Nephron progenitor cell (in vitro differentiated cells): ENCODE results near the gene ATL2.
A peak's percentile ranks its signal among the peaks of the same experiment; 100 is the strongest.

Experiments used
- DNase-seq: peaks from one replicate; pipeline ENCODE4 v3.0.0; 2021
- H3K27ac Mint-ChIP-seq: 2 replicates; pipeline ENCODE4 v1.8.0; 2021; ENCODE audit warnings: mild to moderate bottlenecking, moderate library complexity, mixed read lengths
- H3K27me3 Mint-ChIP-seq: 2 replicates; pipeline ENCODE4 v1.8.0; 2021; ENCODE audit warnings: mild to moderate bottlenecking, low read depth, mixed read lengths; ENCODE audit not compliant: poor library complexity
- H3K36me3 Mint-ChIP-seq: 2 replicates; pipeline ENCODE4 v1.8.0; 2021; ENCODE audit warnings: low read depth, mixed read lengths
- H3K4me1 Mint-ChIP-seq: 2 replicates; pipeline ENCODE4 v1.8.0; 2021; ENCODE audit warnings: mixed read lengths
- H3K4me3 Mint-ChIP-seq: 2 replicates; pipeline ENCODE4 v1.8.0; 2021; ENCODE audit warnings: mild to moderate bottlenecking, moderate library complexity, mixed read lengths
- H3K9me3 Mint-ChIP-seq: 2 replicates; pipeline ENCODE4 v1.8.0; 2021; ENCODE audit warnings: mild to moderate bottlenecking, moderate library complexity, mixed read lengths
- TF ChIP-seq, protein P1 (sequence below): fragments of 200-600 bp; sonication (generic); IDR thresholded peaks from 2 replicates; pipeline ENCODE4 v1.5.0; 2021; ENCODE audit warnings: antibody characterized with exemption

The ATL2 gene

DNA sequence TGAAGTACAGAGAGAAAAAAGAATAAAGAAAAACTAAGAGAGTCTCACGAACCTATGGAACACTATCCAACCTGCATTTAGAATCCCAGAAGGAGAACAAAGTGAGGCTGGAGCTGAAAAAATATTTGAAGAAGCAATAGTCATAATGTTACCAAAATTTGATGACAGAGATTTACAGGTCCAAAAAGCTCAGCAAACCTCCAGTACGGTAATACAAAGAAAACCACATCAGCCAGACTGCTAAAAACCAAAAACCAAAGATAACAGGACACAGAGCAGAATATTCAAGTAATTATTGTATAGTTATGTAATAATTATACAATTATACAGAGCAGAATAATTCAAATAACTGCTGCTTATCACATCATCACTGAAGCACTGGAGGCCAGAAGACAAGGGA lies 23.7 kb downstream of the ATL2 start:
- Mint-ChIP-seq H3K27me3 (no peaks in the 10 kb centered on the region), H3K4me1 (peaks cover 5% of the 10 kb centered on the region), H3K9me3 (peaks cover 27% of the 10 kb centered on the region), H3K4me3 (no peak overlapping the region), H3K27ac (peak overlapping the region; percentile 76), H3K36me3 (peaks cover 59% of the 10 kb centered on the region)
- DNase-seq, result no peak
- TF ChIP-seq, protein P1, sequence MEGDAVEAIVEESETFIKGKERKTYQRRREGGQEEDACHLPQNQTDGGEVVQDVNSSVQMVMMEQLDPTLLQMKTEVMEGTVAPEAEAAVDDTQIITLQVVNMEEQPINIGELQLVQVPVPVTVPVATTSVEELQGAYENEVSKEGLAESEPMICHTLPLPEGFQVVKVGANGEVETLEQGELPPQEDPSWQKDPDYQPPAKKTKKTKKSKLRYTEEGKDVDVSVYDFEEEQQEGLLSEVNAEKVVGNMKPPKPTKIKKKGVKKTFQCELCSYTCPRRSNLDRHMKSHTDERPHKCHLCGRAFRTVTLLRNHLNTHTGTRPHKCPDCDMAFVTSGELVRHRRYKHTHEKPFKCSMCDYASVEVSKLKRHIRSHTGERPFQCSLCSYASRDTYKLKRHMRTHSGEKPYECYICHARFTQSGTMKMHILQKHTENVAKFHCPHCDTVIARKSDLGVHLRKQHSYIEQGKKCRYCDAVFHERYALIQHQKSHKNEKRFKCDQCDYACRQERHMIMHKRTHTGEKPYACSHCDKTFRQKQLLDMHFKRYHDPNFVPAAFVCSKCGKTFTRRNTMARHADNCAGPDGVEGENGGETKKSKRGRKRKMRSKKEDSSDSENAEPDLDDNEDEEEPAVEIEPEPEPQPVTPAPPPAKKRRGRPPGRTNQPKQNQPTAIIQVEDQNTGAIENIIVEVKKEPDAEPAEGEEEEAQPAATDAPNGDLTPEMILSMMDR, result no peak

DNA sequence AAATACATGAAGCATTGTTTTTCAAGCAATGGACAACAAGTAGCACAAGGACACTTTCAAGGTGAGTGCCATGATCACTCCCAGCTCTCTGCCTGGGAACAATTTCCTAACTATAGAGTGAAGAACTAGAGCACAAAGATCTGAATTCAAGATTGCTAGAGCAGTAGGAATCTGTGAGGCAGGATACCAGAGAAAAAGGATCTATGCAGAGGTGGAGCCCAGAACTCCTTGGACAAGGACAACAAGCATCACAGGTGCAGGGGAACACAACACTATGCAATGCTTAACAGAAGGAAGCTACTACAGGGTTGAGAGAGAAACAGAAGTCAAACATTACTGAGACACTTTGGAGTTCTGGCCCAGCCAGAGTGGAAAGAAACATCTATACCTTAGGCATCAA lies 24.7 kb downstream of the ATL2 start:
- H3K4me1 Mint-ChIP-seq, result peaks cover 5% of the 10 kb centered on the region
- H3K9me3 Mint-ChIP-seq, result peaks cover 27% of the 10 kb centered on the region
- no peak for DNase-seq
- H3K27ac Mint-ChIP-seq, result peak overlapping the region; percentile 84
- no peaks in the 10 kb centered on the region for H3K27me3 Mint-ChIP-seq
- H3K4me3 Mint-ChIP-seq, result no peak overlapping the region
- H3K36me3 Mint-ChIP-seq, result peaks cover 49% of the 10 kb centered on the region
- TF ChIP-seq, protein P1, result no peak

DNA sequence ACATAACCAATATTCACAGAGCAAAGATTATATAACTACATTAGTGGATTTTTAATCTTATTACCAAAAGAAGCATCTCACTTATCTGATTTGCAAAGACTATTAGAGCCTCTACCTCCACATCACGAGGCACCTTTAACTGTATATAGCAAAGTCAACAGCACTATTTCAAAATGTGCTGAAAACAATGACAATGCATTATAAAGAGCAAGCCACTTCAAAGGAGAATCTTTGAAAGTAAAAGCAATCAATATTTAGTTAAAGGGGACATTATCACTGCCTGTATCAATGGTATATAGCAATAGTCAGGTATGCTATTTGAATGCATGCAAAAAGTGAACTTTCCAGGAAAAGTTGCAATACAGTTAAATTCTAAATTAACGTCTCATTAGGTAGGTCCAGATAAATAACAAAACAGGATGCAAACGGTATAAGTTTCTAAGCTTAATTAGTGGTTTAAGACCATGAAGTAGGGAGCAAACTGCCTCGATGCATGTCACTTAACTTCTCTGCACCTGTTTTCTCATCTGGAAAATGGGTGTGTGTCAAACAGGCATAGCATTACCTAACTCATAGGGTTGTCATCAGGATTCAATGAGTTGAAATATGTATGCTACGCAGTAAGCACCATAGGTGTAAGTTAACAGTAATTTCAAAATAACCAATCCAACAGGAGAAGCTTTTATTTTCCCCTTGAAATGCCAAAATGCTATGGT lies 31.6 kb downstream of the ATL2 start:
- TF ChIP-seq, protein P1, result no peak
- Mint-ChIP-seq H3K36me3 (peaks cover 48% of the 10 kb centered on the region), H3K27ac (no peak overlapping the region), H3K9me3 (peaks cover 14% of the 10 kb centered on the region), H3K27me3 (no peaks in the 10 kb centered on the region), H3K4me1 (no peaks in the 10 kb centered on the region), H3K4me3 (no peak overlapping the region)
- no peak for DNase-seq

DNA sequence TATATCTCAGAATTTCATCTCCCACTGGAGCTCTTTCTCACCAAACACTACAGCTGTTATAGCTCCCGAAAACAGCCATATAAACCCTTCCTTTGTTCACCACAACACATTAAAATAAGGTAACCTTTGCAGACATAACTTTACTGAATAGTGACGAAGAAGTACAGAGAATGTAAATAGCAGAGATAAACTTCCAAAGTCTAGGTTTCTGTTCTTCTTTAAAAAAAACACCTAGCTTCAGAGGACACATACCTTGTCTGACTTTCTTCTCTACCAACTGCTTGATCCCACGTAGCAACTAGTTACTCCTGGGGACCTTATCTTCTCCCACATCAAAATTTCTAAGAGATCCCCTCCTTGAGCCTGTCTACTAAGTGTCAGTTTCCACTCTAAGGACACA lies 32.3 kb downstream of the ATL2 start:
- DNase-seq, result no peak
- Mint-ChIP-seq H3K4me3 (no peak overlapping the region), H3K27ac (no peak overlapping the region), H3K4me1 (no peaks in the 10 kb centered on the region), H3K27me3 (no peaks in the 10 kb centered on the region), H3K9me3 (peaks cover 8% of the 10 kb centered on the region), H3K36me3 (peaks cover 48% of the 10 kb centered on the region)
- TF ChIP-seq, protein P1, result no peak

DNA sequence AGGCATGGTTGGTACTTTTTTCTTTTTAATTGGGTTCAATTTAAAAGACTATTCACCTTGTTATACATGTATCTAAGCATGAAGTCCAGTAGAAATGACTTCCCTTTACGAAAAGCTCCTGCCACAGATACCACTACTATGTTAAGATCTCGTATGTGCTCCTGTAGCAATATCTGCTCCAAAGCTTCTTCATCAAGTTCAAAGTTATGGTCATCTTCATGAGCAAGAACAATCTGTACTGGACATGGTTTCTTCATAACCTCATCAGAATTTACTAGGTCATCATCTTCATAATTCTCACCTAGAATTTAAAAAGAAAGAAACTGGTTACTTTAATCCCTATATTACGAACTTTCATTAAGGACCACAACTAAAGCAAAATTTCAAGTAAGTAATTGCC lies 33.9 kb downstream of the ATL2 start:
- H3K4me3 Mint-ChIP-seq, result no peak overlapping the region
- peaks cover 6% of the 10 kb centered on the region for H3K9me3 Mint-ChIP-seq
- no peak overlapping the region for H3K27ac Mint-ChIP-seq
- DNase-seq, result no peak
- H3K4me1 Mint-ChIP-seq, result no peaks in the 10 kb centered on the region
- TF ChIP-seq, protein P1, result no peak
- H3K27me3 Mint-ChIP-seq, result no peaks in the 10 kb centered on the region
- H3K36me3 Mint-ChIP-seq, result peaks cover 61% of the 10 kb centered on the region

DNA sequence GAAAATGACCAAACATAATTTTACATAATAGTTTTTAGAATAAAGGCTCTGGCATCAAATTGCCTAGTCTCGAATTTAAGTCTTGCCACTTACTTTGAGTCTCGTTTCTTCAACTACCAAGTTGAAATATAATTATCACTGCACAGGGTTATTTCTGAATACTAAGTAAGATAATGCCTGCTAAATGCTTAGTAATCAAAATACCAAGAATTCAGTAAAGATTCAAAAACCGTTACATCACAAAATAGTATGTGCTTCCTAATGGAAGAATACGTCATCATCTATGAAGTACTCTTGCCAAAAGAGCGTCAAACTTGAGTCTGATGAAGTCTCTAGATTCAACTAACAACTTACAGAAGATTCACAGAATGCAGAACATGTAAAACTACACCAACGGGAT lies 40.5 kb downstream of the ATL2 start:
- peaks cover 83% of the 10 kb centered on the region for H3K36me3 Mint-ChIP-seq
- H3K27me3 Mint-ChIP-seq, result no peaks in the 10 kb centered on the region
- H3K4me3 Mint-ChIP-seq, result no peak overlapping the region
- H3K27ac Mint-ChIP-seq, result no peak overlapping the region
- H3K4me1 Mint-ChIP-seq, result no peaks in the 10 kb centered on the region
- TF ChIP-seq, protein P1, result no peak
- peaks cover 8% of the 10 kb centered on the region for H3K9me3 Mint-ChIP-seq
- no peak for DNase-seq
